IPS-20b (cell line): ENCODE measurements around the gene CTTNBP2.

Source experiments
- H3K27ac ChIP-seq: one replicate; pipeline ENCODE4 v1.5.1; 2013; ENCODE audit warnings: low read length
- H3K27me3 ChIP-seq: 2 replicates; pipeline ENCODE4 v1.6.1; 2013; ENCODE audit warnings: mild to moderate bottlenecking, low read length, inconsistent platforms; ENCODE audit not compliant: insufficient read depth
- H3K36me3 ChIP-seq: 2 replicates; pipeline ENCODE4 v1.6.1; 2013; ENCODE audit warnings: low read depth, mild to moderate bottlenecking, inconsistent platforms, low read length, moderate library complexity; ENCODE audit not compliant: insufficient read depth
- H3K4me1 ChIP-seq: 2 replicates; pipeline ENCODE4 v1.6.1; 2013; ENCODE audit warnings: mild to moderate bottlenecking, control low read depth, inconsistent platforms, low read length, moderate library complexity; ENCODE audit not compliant: insufficient read depth
- H3K4me3 ChIP-seq: 2 replicates; pipeline ENCODE4 v1.5.1; 2013; ENCODE audit warnings: mild to moderate bottlenecking, low read length, inconsistent platforms
- H3K9ac ChIP-seq: 2 replicates; pipeline ENCODE4 v1.6.1; 2013; ENCODE audit warnings: low read depth, mild to moderate bottlenecking, inconsistent platforms, low read length, moderate library complexity
- H3K9me3 ChIP-seq: 2 replicates; pipeline ENCODE4 v1.6.1; 2013; ENCODE audit warnings: mild to moderate bottlenecking, low read depth, low read length, inconsistent platforms; ENCODE audit not compliant: insufficient read depth

The CTTNBP2 gene

GRCh38 chr7:117796889-117797288, 76.4 kb downstream of the CTTNBP2 start:
- peaks cover 7% of the 10 kb centered on the region; the same call in 1 of the 2 replicates for H3K4me1 ChIP-seq
- H3K27me3 ChIP-seq = no peaks in the 10 kb centered on the region
- peaks cover 12% of the 10 kb centered on the region for H3K36me3 ChIP-seq
- no peak overlapping the region for H3K4me3 ChIP-seq
- H3K9ac ChIP-seq = no peak overlapping the region
- no peak overlapping the region for H3K27ac ChIP-seq
- H3K9me3 ChIP-seq = no peaks in the 10 kb centered on the region

GRCh38 chr7:117793976-117794375, 79.3 kb downstream of the CTTNBP2 start:
- Histone ChIP-seq H3K9ac (no peak overlapping the region), H3K4me1 (peaks cover 7% of the 10 kb centered on the region; the same call in 1 of the 2 replicates), H3K4me3 (no peak overlapping the region), H3K27ac (no peak overlapping the region), H3K27me3 (no peaks in the 10 kb centered on the region), H3K9me3 (no peaks in the 10 kb centered on the region), H3K36me3 (peaks cover 32% of the 10 kb centered on the region)

- Histone ChIP-seq H3K9me3 (no peaks in the 10 kb centered on the region), H3K4me3 (no peak overlapping the region), H3K4me1 (peaks cover 7% of the 10 kb centered on the region; the same call in 1 of the 2 replicates), H3K27me3 (no peaks in the 10 kb centered on the region), H3K36me3 (peaks cover 32% of the 10 kb centered on the region), H3K27ac (no peak overlapping the region), H3K9ac (no peak overlapping the region)
Observed at GRCh38 chr7:117793521-117793920, 79.7 kb downstream of the CTTNBP2 start.

GRCh38 chr7:117791877-117792780, 81.1 kb downstream of the CTTNBP2 start:
- H3K9ac ChIP-seq = no peak overlapping the region

GRCh38 chr7:117790731-117791130, 82.5 kb downstream of the CTTNBP2 start:
- no peaks in the 10 kb centered on the region for H3K4me1 ChIP-seq
- H3K9me3 ChIP-seq = no peaks in the 10 kb centered on the region
- no peak overlapping the region for H3K27ac ChIP-seq
- no peak overlapping the region for H3K9ac ChIP-seq
- H3K36me3 ChIP-seq = peaks cover 32% of the 10 kb centered on the region
- H3K27me3 ChIP-seq = no peaks in the 10 kb centered on the region
- H3K4me3 ChIP-seq = no peak overlapping the region

More at GRCh38 chr7:117791877-117792780, 81.1 kb downstream of the CTTNBP2 start:
- no peak overlapping the region for H3K27ac ChIP-seq
- no peaks in the 10 kb centered on the region for H3K9me3 ChIP-seq
- peaks cover 32% of the 10 kb centered on the region for H3K36me3 ChIP-seq
- H3K4me1 ChIP-seq = peaks cover 5% of the 10 kb centered on the region; the same call in 1 of the 2 replicates
- no peak overlapping the region for H3K4me3 ChIP-seq
- H3K27me3 ChIP-seq = no peaks in the 10 kb centered on the region

- no peaks in the 10 kb centered on the region for H3K9me3 ChIP-seq
Observed at GRCh38 chr7:117790251-117790650, 83.0 kb downstream of the CTTNBP2 start.

GRCh38 chr7:117785431-117785830, 87.8 kb downstream of the CTTNBP2 start:
- no peak overlapping the region for H3K4me3 ChIP-seq
- H3K9ac ChIP-seq = no peak overlapping the region
- peaks cover 26% of the 10 kb centered on the region for H3K36me3 ChIP-seq
- H3K9me3 ChIP-seq = no peaks in the 10 kb centered on the region
- no peak overlapping the region for H3K27ac ChIP-seq
- no peaks in the 10 kb centered on the region for H3K4me1 ChIP-seq
- H3K27me3 ChIP-seq = no peaks in the 10 kb centered on the region

More at GRCh38 chr7:117790251-117790650, 83.0 kb downstream of the CTTNBP2 start:
- no peak overlapping the region for H3K4me3 ChIP-seq
- no peaks in the 10 kb centered on the region for H3K27me3 ChIP-seq
- no peak overlapping the region for H3K27ac ChIP-seq
- H3K4me1 ChIP-seq = no peaks in the 10 kb centered on the region
- no peak overlapping the region for H3K9ac ChIP-seq
- peaks cover 32% of the 10 kb centered on the region for H3K36me3 ChIP-seq

- Histone ChIP-seq H3K4me3 (no peak overlapping the region), H3K4me1 (no peaks in the 10 kb centered on the region), H3K27ac (no peak overlapping the region), H3K36me3 (peaks cover 21% of the 10 kb centered on the region), H3K9me3 (no peaks in the 10 kb centered on the region), H3K9ac (no peak overlapping the region), H3K27me3 (no peaks in the 10 kb centered on the region)
Observed at GRCh38 chr7:117784315-117784714, 88.9 kb downstream of the CTTNBP2 start.

- Histone ChIP-seq H3K27ac (no peak overlapping the region), H3K9ac (no peak overlapping the region), H3K4me1 (no peaks in the 10 kb centered on the region), H3K9me3 (no peaks in the 10 kb centered on the region), H3K4me3 (no peak overlapping the region), H3K36me3 (peaks cover 31% of the 10 kb centered on the region), H3K27me3 (no peaks in the 10 kb centered on the region)
Observed at GRCh38 chr7:117782761-117783160, 90.5 kb downstream of the CTTNBP2 start.

GRCh38 chr7:117781707-117782106, 91.5 kb downstream of the CTTNBP2 start:
- no peaks in the 10 kb centered on the region for H3K9me3 ChIP-seq
- H3K4me1 ChIP-seq = no peaks in the 10 kb centered on the region
- no peaks in the 10 kb centered on the region for H3K27me3 ChIP-seq
- H3K27ac ChIP-seq = no peak overlapping the region
- no peak overlapping the region for H3K4me3 ChIP-seq
- H3K9ac ChIP-seq = no peak overlapping the region
- H3K36me3 ChIP-seq = peaks cover 41% of the 10 kb centered on the region

GRCh38 chr7:117780832-117781231, 92.4 kb downstream of the CTTNBP2 start:
- no peaks in the 10 kb centered on the region for H3K9me3 ChIP-seq
- no peaks in the 10 kb centered on the region for H3K27me3 ChIP-seq
- H3K9ac ChIP-seq = no peak overlapping the region
- peaks cover 50% of the 10 kb centered on the region for H3K36me3 ChIP-seq
- no peaks in the 10 kb centered on the region for H3K4me1 ChIP-seq
- H3K4me3 ChIP-seq = no peak overlapping the region
- H3K27ac ChIP-seq = no peak overlapping the region
